ENCODE data around the gene EPHA4.

The EPHA4 gene

DNA sequence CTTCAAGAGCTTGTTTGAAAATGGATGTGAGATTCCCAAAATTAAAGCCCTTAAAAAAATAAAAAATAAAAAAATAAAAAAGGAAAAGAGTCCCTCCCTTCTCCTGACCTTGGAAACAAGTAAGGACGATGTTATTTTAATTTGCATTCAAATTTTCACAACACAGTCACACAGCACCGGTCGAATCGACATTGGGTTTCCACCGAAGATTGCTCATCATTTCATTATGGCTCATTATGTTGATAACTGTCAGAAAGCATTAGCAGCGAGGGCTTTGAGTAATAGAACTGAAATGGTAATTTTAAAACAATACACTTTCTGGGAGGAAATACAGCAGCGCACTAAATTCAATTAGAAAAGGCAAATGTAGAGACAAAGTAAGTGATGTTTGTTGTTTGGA, 78.7 kb downstream of the EPHA4 start:
- H3K4me1 ChIP-seq (ENCODE audit: insufficient read depth, low read length, poor library complexity, severe bottlenecking): peaks cover 9% of the 10 kb centered on the region
- no peaks in the 10 kb centered on the region for H3F3A ChIP-seq (ENCODE audit: low read depth)
- TF ChIP-seq EZH2phosphoT487 (IDR thresholded peaks at IDR 0.05; ENCODE audit: borderline replicate concordance) (no peak), CTCF (conservative IDR thresholded peaks at IDR 0.05; ENCODE audit: low read length) (no peak)
- H4K20me1 ChIP-seq (ENCODE audit: insufficient read depth, low read length, poor library complexity, severe bottlenecking): no peaks in the 10 kb centered on the region
- H3K36me3 ChIP-seq (ENCODE audit: insufficient read depth, low read length): no peaks in the 10 kb centered on the region
- H3K79me2 ChIP-seq (ENCODE audit: insufficient read depth, low read length): no peaks in the 10 kb centered on the region
- no peaks in the 10 kb centered on the region for H3K27me3 ChIP-seq (ENCODE audit: insufficient read depth, low read length, poor library complexity, severe bottlenecking)
- no peak overlapping the region for H3K4me2 ChIP-seq (ENCODE audit: low read depth, low read length, poor library complexity, severe bottlenecking)
- no peaks in the 10 kb centered on the region for H3K9me2 ChIP-seq (replicated peaks; ENCODE audit: low read depth, low read length)
- H3K9me3 ChIP-seq (ENCODE audit: insufficient read depth, low read depth, low read length): no peaks in the 10 kb centered on the region
- no peak overlapping the region for H2AFZ ChIP-seq (ENCODE audit: low read length)
- no peak overlapping the region for H3K4me3 ChIP-seq (ENCODE audit: low read length, poor library complexity, severe bottlenecking)
- H3K9ac ChIP-seq (ENCODE audit: low read depth, low read length, poor library complexity, severe bottlenecking): no peak overlapping the region

DNA sequence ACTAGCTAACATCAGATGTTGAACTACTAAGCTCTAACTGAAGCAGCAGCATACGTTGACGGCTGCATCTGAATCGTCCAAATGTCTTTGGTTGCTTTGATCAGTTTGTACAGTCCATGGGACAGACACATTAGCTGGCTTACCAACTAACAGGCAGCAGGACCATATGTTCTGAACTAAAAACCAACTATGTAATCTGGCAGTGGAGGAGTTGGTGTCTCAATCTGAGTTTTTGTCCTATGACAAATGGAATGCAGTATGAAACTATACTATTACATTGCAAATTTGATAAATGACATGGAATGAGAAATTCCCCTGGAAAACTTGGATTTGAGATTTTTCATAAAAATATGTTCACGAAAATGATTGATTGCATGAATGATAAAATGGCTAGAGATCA, 79.5 kb downstream of the EPHA4 start:
- Histone ChIP-seq H3K9me2 (replicated peaks; ENCODE audit: low read depth, low read length) (no peaks in the 10 kb centered on the region), H2AFZ (ENCODE audit: low read length) (no peak overlapping the region), H4K20me1 (ENCODE audit: insufficient read depth, low read length, poor library complexity, severe bottlenecking) (no peaks in the 10 kb centered on the region), H3F3A (ENCODE audit: low read depth) (no peaks in the 10 kb centered on the region), H3K9ac (ENCODE audit: low read depth, low read length, poor library complexity, severe bottlenecking) (no peak overlapping the region), H3K4me3 (ENCODE audit: low read length, poor library complexity, severe bottlenecking) (no peak overlapping the region), H3K4me1 (ENCODE audit: insufficient read depth, low read length, poor library complexity, severe bottlenecking) (peaks cover 9% of the 10 kb centered on the region), H3K4me2 (ENCODE audit: low read depth, low read length, poor library complexity, severe bottlenecking) (no peak overlapping the region), H3K9me3 (ENCODE audit: insufficient read depth, low read depth, low read length) (no peaks in the 10 kb centered on the region), H3K79me2 (ENCODE audit: insufficient read depth, low read length) (no peaks in the 10 kb centered on the region), H3K36me3 (ENCODE audit: insufficient read depth, low read length) (no peaks in the 10 kb centered on the region), H3K27me3 (ENCODE audit: insufficient read depth, low read length, poor library complexity, severe bottlenecking) (no peaks in the 10 kb centered on the region)
- no peak for TF ChIP-seq EZH2phosphoT487 (IDR thresholded peaks at IDR 0.05; ENCODE audit: borderline replicate concordance)
- no peak for TF ChIP-seq CTCF (conservative IDR thresholded peaks at IDR 0.05; ENCODE audit: low read length)

- TF ChIP-seq EZH2phosphoT487 (IDR thresholded peaks at IDR 0.05; ENCODE audit: borderline replicate concordance) (no peak), CTCF (conservative IDR thresholded peaks at IDR 0.05; ENCODE audit: low read length) (no peak)
- no peaks in the 10 kb centered on the region for H3F3A ChIP-seq (ENCODE audit: low read depth)
- H3K9me3 ChIP-seq (ENCODE audit: insufficient read depth, low read depth, low read length): no peaks in the 10 kb centered on the region
- H3K9ac ChIP-seq (ENCODE audit: low read depth, low read length, poor library complexity, severe bottlenecking): no peak overlapping the region
- H4K20me1 ChIP-seq (ENCODE audit: insufficient read depth, low read length, poor library complexity, severe bottlenecking): no peaks in the 10 kb centered on the region
- no peaks in the 10 kb centered on the region for H3K36me3 ChIP-seq (ENCODE audit: insufficient read depth, low read length)
- H3K4me1 ChIP-seq (ENCODE audit: insufficient read depth, low read length, poor library complexity, severe bottlenecking): peaks cover 11% of the 10 kb centered on the region
- H3K4me3 ChIP-seq (ENCODE audit: low read length, poor library complexity, severe bottlenecking): no peak overlapping the region
- no peak overlapping the region for H3K4me2 ChIP-seq (ENCODE audit: low read depth, low read length, poor library complexity, severe bottlenecking)
- H3K9me2 ChIP-seq (replicated peaks; ENCODE audit: low read depth, low read length): no peaks in the 10 kb centered on the region
- no peaks in the 10 kb centered on the region for H3K27me3 ChIP-seq (ENCODE audit: insufficient read depth, low read length, poor library complexity, severe bottlenecking)
- H2AFZ ChIP-seq (ENCODE audit: low read length): no peak overlapping the region
- H3K79me2 ChIP-seq (ENCODE audit: insufficient read depth, low read length): no peaks in the 10 kb centered on the region
Observed at GRCh38 chr2:221490506-221491060, 81.5 kb downstream of the EPHA4 start.

Data from Loucy (cell line).